Calu3 (cell line): ENCODE measurements around the gene CD47. TPM values are rescaled to one million over a fixed set of nuclear protein-coding genes. Genes with fewer than 3 reads are reported as not detected.
A peak's percentile ranks its signal among the peaks of the same experiment; 100 is the strongest.

Experiments
- Bru-seq: library from RNA; stranded (reverse); fragments of 400-500 nt; gene quantifications from one replicate; lab custom pipeline; 2021; lab: Mats Ljungman, UMichigan
- BruChase-seq, 2 experiments: library from RNA; stranded (reverse); fragments of 400-500 nt; gene quantifications; one replicate each; lab custom pipeline; 2021; lab: Mats Ljungman, UMichigan
- BruUV-seq: library from RNA; stranded (reverse); fragments of 400-500 nt; replicated peaks from 2 replicates; lab custom pipeline; 2021; lab: Mats Ljungman, UMichigan
- CTCF ChIA-PET: fragments of 300-600 bp; sonication (Branson Sonifier 250); formaldehyde crosslinking; loops from one replicate; lab custom pipeline; 2022; ENCODE audit warnings: antibody characterized with exemption; lab: Charles Lee
- DNase-seq: peaks from one replicate; pipeline ENCODE4 v3.0.0; 2022
- H3K27ac Mint-ChIP-seq: one replicate; pipeline ENCODE4 v1.8.0; 2022; ENCODE audit warnings: mixed read lengths; ENCODE audit not compliant: unreplicated experiment
- H3K27me3 Mint-ChIP-seq: one replicate; pipeline ENCODE4 v1.8.0; 2022; ENCODE audit warnings: mixed read lengths; ENCODE audit not compliant: unreplicated experiment
- H3K36me3 Mint-ChIP-seq: one replicate; pipeline ENCODE4 v1.8.0; 2022; ENCODE audit warnings: mild to moderate bottlenecking, moderate library complexity, mixed read lengths; ENCODE audit not compliant: insufficient read depth, unreplicated experiment
- H3K4me1 Mint-ChIP-seq: one replicate; pipeline ENCODE4 v1.8.0; 2022; ENCODE audit warnings: mild to moderate bottlenecking, low read depth, mixed read lengths; ENCODE audit not compliant: unreplicated experiment
- H3K4me3 Mint-ChIP-seq: one replicate; pipeline ENCODE4 v1.8.0; 2022; ENCODE audit warnings: mild to moderate bottlenecking, low read depth, moderate library complexity, mixed read lengths; ENCODE audit not compliant: unreplicated experiment
- H3K9me3 Mint-ChIP-seq: one replicate; pipeline ENCODE4 v1.8.0; 2022; ENCODE audit warnings: low read depth, mixed read lengths; ENCODE audit not compliant: unreplicated experiment
- intact Hi-C: fragments of 100-400 bp; cut with micrococcal nuclease; formaldehyde crosslinking; loops from one replicate; pipeline ENCODE4 v1.10.0; 2022; ENCODE audit not compliant: unreplicated experiment
- long read RNA-seq: library from polyadenylated mRNA; stranded (forward); transcript quantifications from one replicate; pipeline ENCODE4 v2.0.0, GENCODE V29; 2022
- total RNA-seq: library from RNA; stranded (reverse); gene quantifications from 2 replicates; pipeline ENCODE4 v1.2.3, GENCODE V29; 2022
- TF ChIP-seq, protein P1 (sequence below): fragments of 200-600 bp; IDR thresholded peaks from one replicate; pipeline ENCODE4 v1.8.0; 2022; ENCODE audit warnings: antibody characterized with exemption; ENCODE audit not compliant: unreplicated experiment

Gene CD47
- total RNA-seq (174 and 216 TPM in 2 replicates), Bru-seq, nascent RNA (percentile 95 among the genes with signal in this experiment), BruChase-seq, experiment 1, labeled RNA remaining after a 6-hour chase (percentile 96 among the genes with signal in this experiment), BruChase-seq, experiment 2, labeled RNA remaining after a 2-hour chase (percentile 92 among the genes with signal in this experiment)
- long read RNA-seq, full-length matches to known transcripts: 275 of 449 reads
- long read RNA-seq, partial matches to known transcripts: 10 of 449 reads
- long read RNA-seq, other reads (novel, unspliced or antisense): 164 of 449 reads

DNA sequence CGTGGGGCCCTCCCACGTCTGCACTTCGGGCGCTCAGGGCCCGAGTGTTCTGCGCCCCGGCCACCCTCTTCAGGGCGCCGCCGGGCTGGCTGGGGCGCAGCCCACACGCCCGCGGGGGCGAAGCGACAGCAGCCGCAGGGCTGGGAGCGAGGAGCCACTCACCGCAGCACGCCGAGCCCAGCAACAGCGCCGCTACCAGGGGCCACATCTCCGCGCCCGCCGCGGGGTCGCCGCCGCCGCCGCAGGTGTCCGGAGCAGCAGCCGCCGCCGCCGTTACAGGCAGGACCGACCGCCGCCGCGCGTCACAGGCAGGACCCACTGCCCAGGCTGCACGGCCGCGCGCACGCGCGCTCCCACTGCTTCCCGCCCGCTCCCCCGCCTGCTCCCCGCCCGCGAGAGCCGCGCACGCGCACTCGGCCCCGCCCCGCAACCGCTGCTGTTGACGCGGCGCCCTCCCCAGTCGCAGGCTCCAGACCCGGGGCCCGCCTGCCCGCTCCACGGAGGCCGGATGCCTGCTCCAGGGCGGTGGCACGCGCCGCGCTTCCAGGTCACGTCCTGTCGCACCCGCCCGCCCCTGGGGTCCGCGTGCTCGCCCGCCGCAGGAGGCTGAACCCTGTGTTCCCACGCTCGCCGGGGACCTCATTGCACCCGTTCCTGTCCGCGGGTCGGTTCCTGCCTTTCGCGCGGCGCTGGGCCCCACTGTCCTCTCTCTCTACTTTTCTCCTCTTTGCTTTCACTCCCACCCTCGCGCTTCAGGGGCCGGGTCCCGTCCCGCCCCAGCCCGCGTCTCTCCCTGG is at the start of gene CD47:
CD47 (minus strand) TSS at position 331 of the 797 bp plus-strand sequence; CDS start at position 208, 123 bp downstream.
- Mint-ChIP-seq H3K27me3 (no peaks in the 10 kb centered on the region), H3K9me3 (peaks cover 2% of the 10 kb centered on the region), H3K36me3 (peaks cover 26% of the 10 kb centered on the region), H3K27ac (peak within 1 kb of the TSS; percentile 76), H3K4me1 (peaks cover 12% of the 10 kb centered on the region), H3K4me3 (peak within 1 kb of the TSS; percentile 88)
- BruUV-seq: no TSS peak
- intact Hi-C loops: no loop called here
- DNase-seq: peak; percentile 96
- TF ChIP-seq, protein P1, sequence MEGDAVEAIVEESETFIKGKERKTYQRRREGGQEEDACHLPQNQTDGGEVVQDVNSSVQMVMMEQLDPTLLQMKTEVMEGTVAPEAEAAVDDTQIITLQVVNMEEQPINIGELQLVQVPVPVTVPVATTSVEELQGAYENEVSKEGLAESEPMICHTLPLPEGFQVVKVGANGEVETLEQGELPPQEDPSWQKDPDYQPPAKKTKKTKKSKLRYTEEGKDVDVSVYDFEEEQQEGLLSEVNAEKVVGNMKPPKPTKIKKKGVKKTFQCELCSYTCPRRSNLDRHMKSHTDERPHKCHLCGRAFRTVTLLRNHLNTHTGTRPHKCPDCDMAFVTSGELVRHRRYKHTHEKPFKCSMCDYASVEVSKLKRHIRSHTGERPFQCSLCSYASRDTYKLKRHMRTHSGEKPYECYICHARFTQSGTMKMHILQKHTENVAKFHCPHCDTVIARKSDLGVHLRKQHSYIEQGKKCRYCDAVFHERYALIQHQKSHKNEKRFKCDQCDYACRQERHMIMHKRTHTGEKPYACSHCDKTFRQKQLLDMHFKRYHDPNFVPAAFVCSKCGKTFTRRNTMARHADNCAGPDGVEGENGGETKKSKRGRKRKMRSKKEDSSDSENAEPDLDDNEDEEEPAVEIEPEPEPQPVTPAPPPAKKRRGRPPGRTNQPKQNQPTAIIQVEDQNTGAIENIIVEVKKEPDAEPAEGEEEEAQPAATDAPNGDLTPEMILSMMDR: no peak
- CTCF ChIA-PET: interaction anchor here (0.6 kb wide), 1 partner anchor 294 kb away, joined by 3 read pairs; no protein-coding TSS in a partner anchor

DNA sequence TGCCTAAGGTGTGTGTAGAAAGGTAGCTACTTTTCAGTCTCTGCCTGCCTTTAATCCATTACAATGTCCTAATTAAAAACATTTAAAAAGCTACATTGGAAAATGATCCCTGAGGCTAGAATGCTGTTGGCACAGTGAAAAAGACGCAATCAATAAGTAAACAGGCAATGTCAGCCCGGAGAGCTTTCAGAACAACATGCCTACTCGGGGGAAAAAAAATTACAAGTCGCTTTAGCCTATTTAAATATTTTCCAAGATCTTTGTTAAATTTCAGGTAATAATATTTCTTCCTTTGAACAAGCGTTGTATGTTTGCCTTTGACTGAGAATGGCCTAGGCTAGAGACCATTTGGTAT is 46.6 kb upstream of the CD47 start:
- peaks cover 22% of the 10 kb centered on the region for H3K36me3 Mint-ChIP-seq
- peak overlapping the region; percentile 89 for H3K27ac Mint-ChIP-seq
- H3K27me3 Mint-ChIP-seq: no peaks in the 10 kb centered on the region
- H3K4me3 Mint-ChIP-seq: peak overlapping the region; percentile 43
- H3K4me1 Mint-ChIP-seq: peaks cover 49% of the 10 kb centered on the region
- peaks cover 4% of the 10 kb centered on the region for H3K9me3 Mint-ChIP-seq
- BruUV-seq: TSS peak; percentile 28
- intact Hi-C loops: loop anchor here (10.0 kb wide), 1 partner anchor 143 kb away; no protein-coding TSS in a partner anchor
- CTCF ChIA-PET: interaction anchor here (0.5 to 0.8 kb wide), 4 partner anchors 16 to 305 kb away, joined by 3 to 6 read pairs (median 3); no protein-coding TSS in a partner anchor
- no peak for DNase-seq
- TF ChIP-seq, protein P1: no peak

DNA sequence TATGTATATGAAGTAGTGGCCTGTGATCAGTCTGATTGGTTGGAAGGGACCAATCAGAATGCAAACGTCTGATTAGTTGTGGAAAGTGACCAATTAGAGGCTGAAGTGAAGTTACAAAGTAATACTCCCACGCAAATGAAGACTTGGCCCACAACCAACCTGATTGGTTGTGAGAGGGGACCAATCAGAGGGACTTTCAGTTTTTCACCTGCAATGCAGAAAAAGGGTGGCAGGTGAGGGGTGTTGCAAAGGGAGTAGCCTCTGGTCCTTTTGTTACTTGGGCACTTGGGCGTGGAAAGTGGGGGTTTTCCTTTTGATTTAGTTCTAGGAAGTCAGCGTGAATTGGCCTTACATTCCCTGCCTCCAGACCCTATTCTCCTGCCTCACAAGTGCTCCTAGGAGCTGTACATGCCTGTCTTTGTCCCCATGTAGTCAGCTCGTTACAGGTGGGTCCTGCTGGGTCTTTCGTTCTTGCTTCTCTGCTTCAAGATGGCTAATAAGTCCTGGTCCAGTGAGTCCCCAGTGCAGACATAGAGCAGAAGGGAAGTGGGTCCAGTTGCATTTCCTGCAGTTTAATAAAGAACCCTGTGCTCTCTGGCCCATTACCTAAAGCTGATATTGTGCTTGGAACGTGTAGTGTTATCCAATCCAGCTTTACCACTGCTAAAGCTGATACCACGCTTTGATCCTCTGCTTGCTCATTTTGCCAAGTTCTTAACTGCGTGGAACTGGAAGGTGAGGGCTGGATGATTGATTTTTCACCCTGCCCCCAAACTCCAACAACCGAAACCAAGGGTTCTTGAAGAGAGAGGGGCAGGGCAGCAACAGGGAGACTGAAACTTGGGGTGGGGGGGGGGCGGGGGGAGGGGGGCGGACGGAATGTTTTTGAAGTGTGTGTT is 46.0 kb upstream of the CD47 start:
- DNase-seq: peak; percentile 59
- peak overlapping the region; percentile 89 for H3K27ac Mint-ChIP-seq
- intact Hi-C loops: loop anchor here (10.0 kb wide), 1 partner anchor 142 kb away; no protein-coding TSS in a partner anchor
- CTCF ChIA-PET: interaction anchor here (0.8 kb wide), 2 partner anchors 16 to 214 kb away, joined by 3 to 6 read pairs; no protein-coding TSS in a partner anchor
- BruUV-seq: TSS peak; percentile 67
- H3K27me3 Mint-ChIP-seq: no peaks in the 10 kb centered on the region
- TF ChIP-seq, protein P1: no peak
- H3K9me3 Mint-ChIP-seq: peaks cover 2% of the 10 kb centered on the region
- H3K4me3 Mint-ChIP-seq: peak overlapping the region; percentile 43
- H3K36me3 Mint-ChIP-seq: peaks cover 22% of the 10 kb centered on the region
- H3K4me1 Mint-ChIP-seq: peaks cover 55% of the 10 kb centered on the region
